GM12892 (cell line): ENCODE data around the gene PITX1.

ENCODE experiments used
- POLR2A ChIP-seq: IDR thresholded peaks from 2 replicates; pipeline ENCODE4 v1.6.1; 2011; ENCODE audit warnings: low read depth, low read length, control low read depth
- POLR2AphosphoS5 ChIP-seq: IDR thresholded peaks from 2 replicates; pipeline ENCODE4 v1.6.1; 2011; ENCODE audit warnings: low read depth, low read length, control low read depth
- TAF1 ChIP-seq: IDR thresholded peaks from 2 replicates; pipeline ENCODE4 v1.6.1; 2011; ENCODE audit warnings: low read depth, mild to moderate bottlenecking, control low read depth, low read length, borderline replicate concordance

GRCh38 chr5:135053278-135053677, 19.2 kb upstream of the PITX1 start:
- TF ChIP-seq POLR2AphosphoS5 (no peak), TAF1 (no peak), POLR2A (no peak)
